ENCODE data around the gene PLPPR3. TPM values are rescaled to one million over a fixed set of nuclear protein-coding genes. Genes with fewer than 3 reads are reported as not detected.

The PLPPR3 gene
- total RNA-seq, 1 experiment from 2014 or later: 57.9 TPM

DNA sequence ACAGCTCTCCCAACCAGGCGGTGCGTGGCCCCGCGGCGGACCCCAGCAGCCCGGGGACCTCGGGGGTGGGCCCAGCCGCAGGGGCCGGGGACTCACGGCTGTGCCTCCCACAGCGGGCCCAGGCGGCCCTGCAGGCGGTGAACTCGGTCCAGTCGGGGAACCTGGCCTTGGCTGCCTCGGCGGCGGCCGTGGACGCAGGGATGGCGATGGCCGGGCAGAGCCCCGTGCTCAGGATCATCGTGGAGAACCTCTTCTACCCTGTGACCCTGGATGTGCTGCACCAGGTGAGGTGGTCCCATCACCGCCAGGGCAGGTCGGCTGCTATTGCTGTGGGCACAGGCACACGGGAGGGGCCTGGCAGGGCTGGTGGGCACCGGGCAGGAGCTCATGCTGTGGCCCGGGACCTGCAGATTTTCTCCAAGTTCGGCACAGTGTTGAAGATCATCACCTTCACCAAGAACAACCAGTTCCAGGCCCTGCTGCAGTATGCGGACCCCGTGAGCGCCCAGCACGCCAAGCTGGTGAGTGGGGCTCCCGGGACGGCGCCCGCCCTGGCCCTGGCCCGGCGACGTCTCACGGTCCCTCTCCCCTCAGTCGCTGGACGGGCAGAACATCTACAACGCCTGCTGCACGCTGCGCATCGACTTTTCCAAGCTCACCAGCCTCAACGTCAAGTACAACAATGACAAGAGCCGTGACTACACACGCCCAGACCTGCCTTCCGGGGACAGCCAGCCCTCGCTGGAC, 17.2 kb downstream of the PLPPR3 start:
- Histone ChIP-seq H4K5ac (ENCODE audit: insufficient read length, low read depth, low read length) (no peak overlapping the region), H2AFZ (ENCODE audit: low read length) (no peak overlapping the region), H4K8ac (replicated peaks; ENCODE audit: insufficient read length, low read depth, low read length) (no peak overlapping the region), H3T11ph (ENCODE audit: low read length) (no peak overlapping the region), H3K23ac (ENCODE audit: insufficient read length, low read depth, low read length) (no peak overlapping the region), H2BK15ac (ENCODE audit: low read depth, low read length) (no peak overlapping the region), H3K79me2 (ENCODE audit: insufficient read depth, low read length) (peaks cover 48% of the 10 kb centered on the region; the same call in 1 of the 2 replicates), H3K27ac (ENCODE audit: insufficient read length, low read depth, low read length) (no peak overlapping the region), H4K91ac (ENCODE audit: insufficient read length, low read depth, low read length) (no peak overlapping the region), H2BK20ac (ENCODE audit: low read depth, low read length, poor library complexity, severe bottlenecking) (no peak overlapping the region), H3K4me2 (ENCODE audit: insufficient read depth, insufficient read length, low read length) (no peak overlapping the region), H3K14ac (ENCODE audit: insufficient read depth, low read length) (no peak overlapping the region; the same call in 1 of the 2 replicates), H3K79me1 (ENCODE audit: insufficient read depth, low read depth, low read length, poor library complexity, severe bottlenecking) (peaks cover 13% of the 10 kb centered on the region), H4K20me1 (ENCODE audit: control insufficient read depth, insufficient read depth, insufficient read length) (no peaks in the 10 kb centered on the region), H3K56ac (ENCODE audit: insufficient read length, low read depth, low read length) (no peak overlapping the region), H2BK12ac (ENCODE audit: insufficient read length, low read depth, low read length) (no peak overlapping the region), H3K9ac (ENCODE audit: extremely low read depth, insufficient read length, low read length) (no peak overlapping the region), H3K4me1 (ENCODE audit: insufficient read depth, low read length) (no peaks in the 10 kb centered on the region; the same call in 1 of the 2 replicates), H3K23me2 (ENCODE audit: insufficient read length, low read depth, low read length, poor library complexity, severe bottlenecking) (no peaks in the 10 kb centered on the region), H3K9me3 (ENCODE audit: control insufficient read depth, low read depth, low read length) (no peaks in the 10 kb centered on the region), H3K27me3 (ENCODE audit: insufficient read depth, low read length) (no peaks in the 10 kb centered on the region), H3K4ac (ENCODE audit: low read depth, low read length) (no peak overlapping the region), H2BK5ac (ENCODE audit: insufficient read length, low read length) (no peak overlapping the region), H2BK120ac (ENCODE audit: low read depth, low read length, poor library complexity, severe bottlenecking) (no peak overlapping the region), H2AK5ac (ENCODE audit: insufficient read length, low read length) (no peak overlapping the region), H3K18ac (ENCODE audit: insufficient read length, low read depth, low read length) (no peak overlapping the region)
- H3K27ac Mint-ChIP-seq: peak overlapping the region in 1 of 3 experiments; percentile 92; a peak in 2 of 7 replicates
- peak overlapping the region in 1 of 2 experiments; percentile 53; a peak in 1 of 5 replicates for H3K4me3 Mint-ChIP-seq
- peaks cover 56 to 80% (median 76%) of the 10 kb centered on the region in 3 experiments for H3K36me3 Mint-ChIP-seq (ENCODE audit: insufficient read depth in 1 of 3, low read depth in 3 of 3)
- no CpG with 5 or more reads among the region's 53 CpGs for WGBS (ENCODE audit: extremely low coverage, insufficient read length, low lambda C conversion rate)
- peaks cover 19 to 31% of the 10 kb centered on the region in 2 experiments for H3K4me1 Mint-ChIP-seq
- H3K27me3 Mint-ChIP-seq (ENCODE audit: low read depth): no peaks in the 10 kb centered on the region
- TF ChIP-seq, protein P1, sequence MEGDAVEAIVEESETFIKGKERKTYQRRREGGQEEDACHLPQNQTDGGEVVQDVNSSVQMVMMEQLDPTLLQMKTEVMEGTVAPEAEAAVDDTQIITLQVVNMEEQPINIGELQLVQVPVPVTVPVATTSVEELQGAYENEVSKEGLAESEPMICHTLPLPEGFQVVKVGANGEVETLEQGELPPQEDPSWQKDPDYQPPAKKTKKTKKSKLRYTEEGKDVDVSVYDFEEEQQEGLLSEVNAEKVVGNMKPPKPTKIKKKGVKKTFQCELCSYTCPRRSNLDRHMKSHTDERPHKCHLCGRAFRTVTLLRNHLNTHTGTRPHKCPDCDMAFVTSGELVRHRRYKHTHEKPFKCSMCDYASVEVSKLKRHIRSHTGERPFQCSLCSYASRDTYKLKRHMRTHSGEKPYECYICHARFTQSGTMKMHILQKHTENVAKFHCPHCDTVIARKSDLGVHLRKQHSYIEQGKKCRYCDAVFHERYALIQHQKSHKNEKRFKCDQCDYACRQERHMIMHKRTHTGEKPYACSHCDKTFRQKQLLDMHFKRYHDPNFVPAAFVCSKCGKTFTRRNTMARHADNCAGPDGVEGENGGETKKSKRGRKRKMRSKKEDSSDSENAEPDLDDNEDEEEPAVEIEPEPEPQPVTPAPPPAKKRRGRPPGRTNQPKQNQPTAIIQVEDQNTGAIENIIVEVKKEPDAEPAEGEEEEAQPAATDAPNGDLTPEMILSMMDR (conservative IDR thresholded peaks at IDR 0.05): no peak
- H3K9me3 Mint-ChIP-seq: no peaks in the 10 kb centered on the region; a peak in 1 of 5 replicates
- peak; percentile 25 for DNase-seq

Data from H9 (cell line).